Inflammatory macrophage (primary cell): ENCODE results near the gene CCDC57.

ENCODE experiments used
- DNase-seq, 2 donors: peaks; one replicate each; pipeline ENCODE4 v3.0.0-alpha.2; 2020 to 2022

Gene CCDC57

GRCh38 chr17:82235775-82236141 lies 23.1 kb upstream of the CCDC57 start:
- peak in 1 of 2 donors; percentile 67 for DNase-seq

- DNase-seq: no peak
Measured at GRCh38 chr17:82235056-82235774, 22.6 kb upstream of the CCDC57 start.

GRCh38 chr17:82234211-82235055 lies 21.8 kb upstream of the CCDC57 start:
- DNase-seq: no peak

GRCh38 chr17:82232876-82233785 lies 20.5 kb upstream of the CCDC57 start:
- DNase-seq: no peak

GRCh38 chr17:82232322-82232820 lies 19.7 kb upstream of the CCDC57 start:
- DNase-seq: no peak

GRCh38 chr17:82231562-82232321 lies 19.1 kb upstream of the CCDC57 start:
- peak; percentile 89 to 93 for DNase-seq

GRCh38 chr17:82231312-82231561 lies 18.6 kb upstream of the CCDC57 start:
- no peak for DNase-seq

- peak; percentile 81 to 86 for DNase-seq
Measured at GRCh38 chr17:82230609-82231311, 18.1 kb upstream of the CCDC57 start.

GRCh38 chr17:82229698-82230608 lies 17.3 kb upstream of the CCDC57 start:
- peak in 1 of 2 donors; percentile 24 for DNase-seq

- DNase-seq: peak; percentile 71 to 82
Measured at GRCh38 chr17:82228842-82229697, 16.4 kb upstream of the CCDC57 start, which contains the start of gene SLC16A3. Gene SLC16A3, plus strand, starts transcription at chr17:82229042. Its CDS starts 6,967 bp downstream, at chr17:82236009.

GRCh38 chr17:82228278-82228841 lies 15.7 kb upstream of the CCDC57 start:
- peak; percentile 49 to 78 for DNase-seq

- DNase-seq: no peak
Measured at GRCh38 chr17:82227629-82228277, 15.1 kb upstream of the CCDC57 start.

GRCh38 chr17:82226809-82227628 lies 14.4 kb upstream of the CCDC57 start:
- no peak for DNase-seq

GRCh38 chr17:82226146-82226808 lies 13.6 kb upstream of the CCDC57 start:
- no peak for DNase-seq

- DNase-seq: no peak
Measured at GRCh38 chr17:82225368-82226029, 12.9 kb upstream of the CCDC57 start.

GRCh38 chr17:82224666-82225065 lies 12.0 kb upstream of the CCDC57 start:
- DNase-seq: no peak
